GM13976 (cell line): ENCODE results near the gene HBP1.

Experiments used
- DNase-seq: peaks from one replicate; pipeline ENCODE4 v3.0.0; 2012; ENCODE audit warnings: low spot score
- CTCF ChIP-seq: IDR thresholded peaks from 2 replicates; pipeline ENCODE4 v1.5.1; 2012; ENCODE audit warnings: borderline replicate concordance, mild to moderate bottlenecking; ENCODE audit not compliant: insufficient read depth; ENCODE audit errors: extremely low read depth, missing control alignments, control extremely low read depth
- in situ Hi-C: fragments of 300-500 bp; cut with MboI; formaldehyde crosslinking; loops from one replicate; pipeline ENCODE4 v1.12.0; 2022; ENCODE audit warnings: low sequenced_read_pairs, mixed read lengths, inconsistent platforms; ENCODE audit not compliant: unreplicated experiment

Gene HBP1

GRCh38 chr7:107181172-107181571, 12.4 kb downstream of the HBP1 start:
- no peak for TF ChIP-seq CTCF
- DNase-seq: no peak
- in situ Hi-C loops: no loop called here

- DNase-seq: no peak
- no peak for TF ChIP-seq CTCF
- in situ Hi-C loops: no loop called here
Observed at GRCh38 chr7:107185716-107186115, 16.9 kb downstream of the HBP1 start.

DNA sequence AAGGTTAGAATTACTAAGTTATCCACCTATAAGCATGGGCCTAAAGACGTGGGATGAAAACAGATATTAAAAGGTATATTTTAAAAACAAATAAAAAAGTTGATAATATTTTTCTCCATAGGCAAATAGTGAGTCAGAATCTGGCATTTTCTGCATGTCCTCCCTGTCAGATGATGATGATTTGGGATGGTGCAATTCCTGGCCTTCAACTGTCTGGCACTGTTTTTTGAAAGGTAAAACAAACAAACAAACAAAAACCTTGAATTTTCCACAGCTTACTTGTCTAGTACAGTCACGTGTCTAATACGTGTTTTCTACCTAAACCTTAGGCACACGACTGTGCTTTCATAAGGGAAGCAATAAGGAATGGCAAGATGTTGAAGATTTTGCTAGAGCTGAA, 17.4 kb downstream of the HBP1 start:
- in situ Hi-C loops: no loop called here
- no peak for DNase-seq
- TF ChIP-seq CTCF: no peak

DNA sequence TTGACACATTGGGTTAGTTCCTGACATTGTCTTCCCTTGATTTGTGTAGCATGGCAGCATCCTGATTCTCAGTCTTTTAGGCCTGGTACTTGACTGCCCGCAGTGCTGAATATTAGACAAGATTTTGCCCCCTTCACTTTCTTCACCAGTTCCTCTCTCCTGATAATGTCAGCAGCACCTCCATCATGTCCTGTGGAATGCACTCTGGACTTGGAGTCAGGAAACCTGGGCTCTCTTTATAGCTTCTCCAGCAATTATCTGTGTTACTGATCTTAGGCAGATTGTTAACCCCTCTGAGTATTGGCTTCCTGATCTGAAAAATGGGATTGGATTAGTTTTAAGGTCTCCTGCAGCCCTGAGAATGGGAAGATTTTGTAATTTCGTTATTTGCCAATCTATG, 19.0 kb downstream of the HBP1 start:
- in situ Hi-C loops: no loop called here
- no peak for TF ChIP-seq CTCF
- no peak for DNase-seq

- in situ Hi-C loops: no loop called here
- no peak for TF ChIP-seq CTCF
- DNase-seq: no peak
Observed at GRCh38 chr7:107190090-107190489, 21.3 kb downstream of the HBP1 start.

GRCh38 chr7:107194052-107194451, 25.2 kb downstream of the HBP1 start:
- TF ChIP-seq CTCF: no peak
- no peak for DNase-seq
- in situ Hi-C loops: no loop called here
